Medulla oblongata (tissue), 1 donor: ENCODE results near the gene PNKD.
"Not testable (repeated sequence)": the region's sequence is repeated elsewhere in the genome, so short reads cannot be mapped to it uniquely, and the experiment has no call there.

Experiments used
- DNase-seq: peaks from one replicate; pipeline ENCODE4 v3.0.0-alpha.2; 2015; ENCODE audit errors: extremely low spot score

The PNKD gene

GRCh38 chr2:218272531-218273212, 2.4 kb downstream of the PNKD start:
- peak; percentile 91 for DNase-seq

DNA sequence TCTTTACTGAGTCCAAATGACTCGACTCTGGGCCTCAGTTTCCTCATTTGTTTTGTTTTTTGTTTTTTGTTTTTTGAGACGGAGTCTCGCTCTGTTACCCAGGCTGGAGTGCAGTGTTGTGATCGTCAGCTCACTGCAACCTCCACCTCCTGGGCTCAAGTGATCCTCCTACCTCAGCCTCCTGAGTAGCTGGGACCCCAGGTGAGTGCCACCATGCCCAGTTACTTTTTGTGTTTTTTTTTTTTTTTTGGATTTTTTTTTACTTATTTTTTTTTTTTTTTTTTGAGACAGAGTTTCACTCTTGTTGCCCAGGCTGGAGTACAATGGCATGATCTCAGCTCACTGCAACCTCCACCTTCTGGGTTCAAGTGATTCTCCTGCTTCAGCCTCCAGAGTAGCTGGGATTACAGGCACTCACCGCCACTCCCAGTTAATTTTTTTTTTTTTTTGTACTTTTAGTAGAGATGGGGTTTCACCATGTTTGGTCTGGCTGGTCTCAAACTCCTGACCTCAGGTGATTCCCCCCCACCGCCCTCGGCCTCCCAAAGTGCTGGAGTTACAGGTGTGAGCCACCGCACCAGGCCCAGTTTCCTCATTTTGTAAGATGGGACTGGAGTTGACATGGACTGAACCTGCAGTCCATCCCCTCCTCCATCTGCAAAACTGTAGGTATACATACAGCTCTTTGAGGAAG, 3.0 kb downstream of the PNKD start:
- not testable (repeated sequence) for DNase-seq

GRCh38 chr2:218273908-218274249, 3.6 kb downstream of the PNKD start:
- no peak for DNase-seq

DNA sequence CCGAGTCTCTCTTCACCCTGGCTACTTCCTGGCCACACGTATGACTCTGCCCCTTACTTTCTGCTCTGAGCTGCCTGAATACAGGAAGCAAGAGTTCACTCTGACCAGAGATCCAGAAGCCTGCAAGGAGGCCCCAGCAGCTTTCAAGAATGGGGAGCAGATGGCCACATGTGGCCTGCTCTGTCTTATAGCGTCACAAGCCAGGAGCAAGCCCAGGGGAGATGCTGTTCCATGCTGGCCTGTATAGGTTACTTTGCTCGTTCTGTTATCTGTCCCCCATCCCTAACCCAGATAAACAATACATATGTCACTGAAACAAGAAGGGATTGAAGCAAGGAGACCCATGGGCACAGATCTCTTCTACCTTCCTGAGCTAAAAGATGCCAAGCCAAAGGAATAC, 4.3 kb downstream of the PNKD start:
- DNase-seq: no peak

DNA sequence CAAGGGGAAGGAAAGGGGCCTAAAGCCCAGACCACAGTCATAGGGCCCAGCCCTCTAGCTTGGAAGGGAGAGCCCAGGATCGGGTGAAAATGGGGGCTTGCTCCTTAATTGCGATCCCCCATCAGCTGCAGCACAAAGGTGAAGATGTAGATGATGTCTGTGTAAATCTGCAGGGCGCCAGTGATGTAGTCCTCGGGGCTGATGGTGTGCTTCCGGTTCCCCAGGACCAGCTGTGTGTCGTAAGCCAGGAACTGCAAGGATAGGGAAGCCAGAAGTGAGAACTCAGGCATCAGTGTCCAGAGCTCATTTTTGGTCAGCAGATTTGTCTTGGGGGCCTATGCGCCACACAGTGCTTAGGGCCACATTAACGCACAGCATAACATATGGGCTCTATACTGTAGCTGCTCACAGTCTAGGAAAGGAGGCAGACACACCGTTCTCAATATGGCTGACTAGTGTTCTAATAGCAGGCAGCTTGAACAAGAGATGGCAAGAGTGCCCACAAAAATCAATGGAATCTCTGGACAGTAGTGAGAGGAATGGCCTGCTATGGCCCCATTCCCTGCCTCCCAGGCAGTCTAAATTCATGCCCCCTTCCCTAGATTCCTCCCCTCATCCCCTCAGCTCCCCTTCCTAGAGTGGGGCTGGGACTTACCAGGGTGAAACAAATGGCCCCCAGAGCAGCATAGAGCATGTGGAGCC, 5.2 kb downstream of the PNKD start:
- DNase-seq: no peak

GRCh38 chr2:218276986-218277755, 6.9 kb downstream of the PNKD start:
- no peak for DNase-seq

- no peak for DNase-seq
Measured at GRCh38 chr2:218277921-218278320, 7.6 kb downstream of the PNKD start.

DNA sequence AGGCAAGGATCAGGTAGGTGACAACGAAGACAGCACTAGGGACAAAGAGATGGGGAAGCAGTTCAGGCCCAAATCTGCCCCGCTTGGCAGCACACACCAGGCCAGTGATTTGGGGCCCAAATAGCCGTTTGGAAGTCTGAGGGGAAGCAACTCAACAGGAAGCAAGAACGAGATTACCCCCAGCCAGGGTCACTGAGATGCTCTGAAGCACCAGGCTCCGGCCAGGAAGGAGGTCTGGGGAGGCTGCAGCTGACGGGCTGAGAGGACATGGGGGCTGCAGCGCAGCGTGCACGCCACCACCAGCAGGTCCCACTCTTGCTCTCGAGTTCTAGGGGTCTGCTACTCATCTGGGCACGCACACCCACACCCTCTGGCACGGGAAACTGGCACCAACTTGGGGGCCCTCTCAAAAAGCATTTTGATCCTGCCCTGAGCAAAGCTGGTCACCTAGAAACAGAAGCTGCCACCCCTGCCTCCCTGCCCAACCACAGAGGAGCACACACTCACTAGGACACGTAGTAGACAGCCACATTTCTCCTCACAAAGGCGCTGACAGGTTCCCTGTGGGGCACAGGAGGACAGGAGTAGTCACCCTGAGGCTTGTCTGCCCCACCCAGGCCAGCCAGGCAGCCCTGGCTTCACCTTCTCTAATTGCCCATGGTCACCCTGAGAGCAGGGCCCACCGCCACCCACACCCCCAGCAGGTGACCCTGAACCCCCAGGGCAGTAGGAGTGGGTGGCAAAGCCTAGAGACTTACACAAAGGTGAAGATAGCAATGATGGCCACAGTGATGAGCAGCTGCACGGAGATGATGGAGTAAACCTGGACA, 8.4 kb downstream of the PNKD start:
- no peak for DNase-seq

GRCh38 chr2:218280260-218280870, 10.0 kb downstream of the PNKD start:
- DNase-seq: no peak

- DNase-seq: no peak
Measured at GRCh38 chr2:218281449-218281848, 11.1 kb downstream of the PNKD start.

- DNase-seq: peak; percentile 74
Measured at GRCh38 chr2:218282173-218282991, 12.1 kb downstream of the PNKD start.

DNA sequence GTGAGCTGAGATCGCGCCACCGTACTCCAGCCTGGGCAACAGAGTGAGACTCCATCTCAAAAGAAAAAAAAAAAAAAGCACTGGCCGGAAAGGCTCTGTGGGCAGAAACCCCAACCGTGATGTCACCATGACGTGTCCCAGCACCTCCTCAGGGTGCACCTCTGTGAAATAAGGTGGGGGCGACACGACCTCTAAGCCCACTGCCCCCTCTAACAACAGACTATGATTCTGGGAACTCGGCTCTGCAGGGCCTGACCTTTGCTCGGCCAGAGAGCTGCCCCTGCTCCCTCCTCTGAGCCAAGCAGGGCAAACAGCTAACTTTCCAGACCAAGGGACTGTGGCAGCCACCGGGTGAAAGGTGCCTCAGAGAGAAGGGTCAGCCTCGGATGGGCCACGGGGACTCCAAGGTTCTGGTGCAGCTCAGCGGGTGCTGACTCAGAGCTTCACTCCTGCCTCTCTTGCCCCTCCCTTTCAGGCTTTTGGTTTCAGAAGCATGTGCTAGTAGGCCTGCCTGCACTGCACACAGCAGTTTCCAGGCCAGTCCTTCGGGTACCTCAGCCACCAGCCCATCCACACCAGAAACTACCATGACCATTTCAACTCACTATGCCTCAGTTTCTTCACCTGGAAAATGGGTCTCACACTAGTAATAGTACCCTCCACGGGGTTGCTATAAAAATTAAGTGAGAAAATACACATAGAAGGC, 13.9 kb downstream of the PNKD start:
- DNase-seq: no peak

GRCh38 chr2:218285604-218286003, 15.3 kb downstream of the PNKD start:
- DNase-seq: peak; percentile 76

DNA sequence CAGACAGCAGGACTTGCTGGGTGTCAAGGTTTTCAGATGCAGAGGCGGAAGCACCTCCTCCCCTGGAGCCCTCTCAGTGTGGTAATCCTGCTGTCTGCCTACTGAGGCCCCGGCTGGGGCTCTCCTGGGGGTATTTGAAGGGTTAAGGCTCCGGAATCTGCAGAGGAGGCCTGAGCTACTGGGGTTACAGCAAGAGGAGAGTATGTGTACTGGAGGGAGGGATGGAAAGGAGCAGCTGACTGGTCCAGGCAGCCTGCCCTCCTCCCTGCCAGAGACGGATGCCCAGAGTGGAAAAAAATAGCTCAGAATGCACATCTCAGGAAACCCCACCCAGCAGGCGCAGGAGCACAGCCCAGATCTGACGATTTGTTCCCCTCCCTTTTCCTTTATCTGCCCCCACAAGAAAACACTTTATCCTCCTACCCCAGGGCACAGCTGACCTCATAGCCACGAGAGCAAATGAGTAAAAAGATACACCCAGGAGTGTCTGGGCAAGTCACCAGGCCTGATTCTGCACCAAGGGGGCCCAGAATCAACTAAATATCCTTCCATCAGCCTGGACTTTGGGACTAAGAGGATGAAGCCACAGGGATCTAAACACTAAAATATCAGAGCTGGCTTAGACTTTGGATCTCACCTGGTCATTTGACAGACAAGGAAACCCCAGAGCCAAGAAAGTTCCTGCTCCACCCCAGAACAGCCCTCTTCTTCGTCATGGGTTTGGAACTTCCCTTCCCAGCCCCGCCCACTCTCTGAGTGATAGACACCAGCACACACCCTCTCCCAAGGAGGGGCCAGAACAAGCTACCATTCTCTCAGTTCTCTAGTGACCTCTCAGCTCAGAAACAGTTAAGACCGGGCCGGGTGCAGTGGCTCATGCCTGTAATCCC, 16.5 kb downstream of the PNKD start:
- peak; percentile 95 for DNase-seq

GRCh38 chr2:218289639-218290315, 19.5 kb downstream of the PNKD start:
- peak; percentile 51 for DNase-seq

- no peak for DNase-seq
Measured at GRCh38 chr2:218290316-218291261, 20.3 kb downstream of the PNKD start.
